Peyer's patch (tissue), 4 donors: Measurements from ENCODE around the gene SLC30A5. TPM values are rescaled to one million over a fixed set of nuclear protein-coding genes. Genes with fewer than 3 reads are reported as not detected.

ENCODE experiments used
- DNase-seq, 3 donors: peaks; one replicate each; pipeline ENCODE4 v3.0.0-alpha.2; 2017 to 2019
- H3K27ac ChIP-seq, 4 donors: fragments of 200-600 bp; sonication (generic); one replicate each; pipeline ENCODE4 v1.5.1; 2016 to 2019
- H3K27me3 ChIP-seq, 2 donors: fragments of 200-600 bp; sonication (generic); one replicate each; pipeline ENCODE4 v1.5.1; 2019
- H3K36me3 ChIP-seq, 3 donors: fragments of 200-600 bp; sonication (generic); one replicate each; pipeline ENCODE4 v1.5.1; 2016 to 2019
- H3K4me1 ChIP-seq, 4 donors: fragments of 200-600 bp; sonication (generic); one replicate each; pipeline ENCODE4 v1.5.1; 2016 to 2019
- H3K4me3 ChIP-seq, 4 donors: fragments of 200-600 bp; sonication (generic); 1 replicate in 3 of 4; 2 replicates in 1 of 4; pipeline ENCODE4 v1.5.1; 2016 to 2019; ENCODE audit warnings: mild to moderate bottlenecking in 1 of 4
- H3K9me3 ChIP-seq, 4 donors: fragments of 200-600 bp; sonication (generic); one replicate each; pipeline ENCODE4 v1.5.1; 2016 to 2019; ENCODE audit warnings: mild to moderate bottlenecking in 1 of 4
- POLR2A ChIP-seq, 2 donors: fragments of 450-650 bp; IDR thresholded peaks; one replicate each; pipeline ENCODE4 v1.5.1; 2017; ENCODE audit warnings: antibody characterized with exemption in 2 of 2, mild to moderate bottlenecking in 2 of 2, moderate library complexity in 2 of 2
- total RNA-seq, 4 donors: library from RNA; depleted of rRNA; stranded (reverse); fragments of >200 nt; gene quantifications; one replicate each; pipeline ENCODE4 v1.1.0, GENCODE V29; 2016
- TF ChIP-seq, protein P1 (sequence below), 6 experiments: fragments of 450-650 bp in 4 of 6; fragments of 200-600 bp in 2 of 6; sonication (generic) in 1 of 6; IDR thresholded peaks; one replicate each; pipeline ENCODE4 v1.5.1; 2017 to 2019; ENCODE audit warnings: antibody characterized with exemption in 6 of 6, mild to moderate bottlenecking in 3 of 6, moderate library complexity in 1 of 6

SLC30A5 gene
- total RNA-seq, 4 donors from 2014 or later, result 14.0 to 50.4 (median 33.8) TPM

DNA sequence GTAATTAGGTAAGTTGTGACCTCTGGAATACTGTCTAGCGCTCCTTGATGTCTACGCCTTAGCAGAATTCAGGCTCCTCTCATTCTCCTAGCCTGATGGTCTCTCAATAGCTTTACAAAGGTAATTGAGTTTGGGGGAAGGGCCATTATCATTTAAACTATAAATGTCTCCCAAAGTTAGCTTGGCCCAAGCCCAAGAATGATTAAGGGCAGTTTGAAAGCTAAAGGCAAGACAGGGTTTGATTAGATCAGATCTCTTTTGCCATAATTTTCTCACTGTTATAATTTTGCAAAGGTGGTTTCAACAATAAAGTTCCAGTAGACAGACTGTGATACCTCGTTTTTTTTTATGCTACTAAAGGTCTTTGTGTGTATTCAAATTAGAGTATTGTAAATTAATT is 3.7 kb upstream of the SLC30A5 start:
- no peak for TF ChIP-seq POLR2A (IDR thresholded peaks at IDR 0.05)
- TF ChIP-seq, protein P1, sequence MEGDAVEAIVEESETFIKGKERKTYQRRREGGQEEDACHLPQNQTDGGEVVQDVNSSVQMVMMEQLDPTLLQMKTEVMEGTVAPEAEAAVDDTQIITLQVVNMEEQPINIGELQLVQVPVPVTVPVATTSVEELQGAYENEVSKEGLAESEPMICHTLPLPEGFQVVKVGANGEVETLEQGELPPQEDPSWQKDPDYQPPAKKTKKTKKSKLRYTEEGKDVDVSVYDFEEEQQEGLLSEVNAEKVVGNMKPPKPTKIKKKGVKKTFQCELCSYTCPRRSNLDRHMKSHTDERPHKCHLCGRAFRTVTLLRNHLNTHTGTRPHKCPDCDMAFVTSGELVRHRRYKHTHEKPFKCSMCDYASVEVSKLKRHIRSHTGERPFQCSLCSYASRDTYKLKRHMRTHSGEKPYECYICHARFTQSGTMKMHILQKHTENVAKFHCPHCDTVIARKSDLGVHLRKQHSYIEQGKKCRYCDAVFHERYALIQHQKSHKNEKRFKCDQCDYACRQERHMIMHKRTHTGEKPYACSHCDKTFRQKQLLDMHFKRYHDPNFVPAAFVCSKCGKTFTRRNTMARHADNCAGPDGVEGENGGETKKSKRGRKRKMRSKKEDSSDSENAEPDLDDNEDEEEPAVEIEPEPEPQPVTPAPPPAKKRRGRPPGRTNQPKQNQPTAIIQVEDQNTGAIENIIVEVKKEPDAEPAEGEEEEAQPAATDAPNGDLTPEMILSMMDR (IDR thresholded peaks at IDR 0.05), result no peak
- no peak for DNase-seq
- Histone ChIP-seq H3K4me1 (peaks cover 0 to 6% (median 3%) of the 10 kb centered on the region in 4 donors), H3K9me3 (no peaks in the 10 kb centered on the region), H3K27me3 (no peaks in the 10 kb centered on the region), H3K27ac (no peak overlapping the region), H3K36me3 (no peaks in the 10 kb centered on the region), H3K4me3 (no peak overlapping the region)

DNA sequence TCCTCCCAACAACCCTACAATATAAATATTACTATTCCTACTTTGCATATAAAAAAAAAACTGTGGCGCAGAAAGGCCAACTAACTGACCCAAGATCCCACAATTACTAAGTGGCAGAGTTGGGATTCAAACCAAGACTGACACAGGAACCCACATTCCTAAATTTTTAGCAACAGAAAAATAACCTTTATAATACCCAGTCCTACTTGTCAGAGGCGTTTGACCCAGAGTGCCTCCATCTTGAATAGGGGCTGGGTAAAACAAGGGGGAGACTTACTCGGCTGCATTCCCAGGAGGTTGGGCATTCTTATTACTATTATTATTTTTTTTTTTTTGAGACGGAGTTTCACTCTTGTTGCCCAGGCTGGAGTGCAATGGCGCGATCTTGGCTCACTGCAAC is 2.0 kb upstream of the SLC30A5 start:
- Histone ChIP-seq H3K27ac (no peak overlapping the region), H3K36me3 (no peaks in the 10 kb centered on the region), H3K9me3 (no peaks in the 10 kb centered on the region), H3K4me1 (peaks cover 0 to 19% (median 3%) of the 10 kb centered on the region in 4 donors), H3K27me3 (no peaks in the 10 kb centered on the region), H3K4me3 (no peak overlapping the region)
- DNase-seq, result no peak
- TF ChIP-seq, protein P1 (IDR thresholded peaks at IDR 0.05), result no peak
- TF ChIP-seq POLR2A (IDR thresholded peaks at IDR 0.05), result no peak

DNA sequence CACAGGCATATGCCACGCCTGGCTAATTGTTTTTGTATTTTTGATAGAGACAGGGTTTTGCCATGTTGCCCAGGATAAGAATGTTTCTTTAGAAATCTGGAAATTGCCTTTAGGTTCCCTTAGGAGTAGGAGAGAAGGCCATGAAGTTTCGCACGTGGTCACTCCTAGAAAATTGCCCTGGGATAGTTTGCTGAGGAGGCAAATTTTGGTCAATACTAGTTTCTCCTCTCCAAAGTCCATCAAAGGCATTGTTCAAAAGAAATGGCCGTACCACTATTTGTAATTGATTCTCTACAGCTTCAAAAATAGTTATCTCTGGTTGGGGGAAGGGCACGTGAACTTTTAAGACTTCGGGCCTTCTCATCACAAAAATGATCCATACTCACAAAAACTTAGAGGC is 845 bp upstream of the SLC30A5 start:
- no peak overlapping the region for H3K4me3 ChIP-seq

DNA sequence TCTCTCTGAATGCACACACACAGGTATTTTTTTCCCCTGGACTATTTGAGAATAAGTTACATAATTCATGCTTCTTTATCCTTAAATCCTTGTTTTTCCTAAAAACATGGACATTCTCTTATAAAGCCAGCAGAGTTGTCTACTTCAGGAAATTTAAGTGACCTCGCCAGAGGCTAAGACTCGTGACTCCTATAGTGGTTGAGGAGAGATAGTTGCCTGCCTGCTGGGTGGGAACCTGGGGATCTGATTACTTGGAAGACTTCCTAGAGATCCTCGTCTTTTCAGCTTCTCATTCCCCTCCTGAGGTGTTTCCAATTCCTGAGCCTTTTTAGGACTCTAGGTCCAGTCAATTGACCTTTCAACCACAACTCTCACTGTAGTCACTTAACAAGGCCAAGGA is 5.5 kb downstream of the SLC30A5 start:
- no peak overlapping the region for H3K4me3 ChIP-seq
- no peaks in the 10 kb centered on the region for H3K27me3 ChIP-seq
- DNase-seq, result no peak
- H3K9me3 ChIP-seq, result no peaks in the 10 kb centered on the region
- H3K36me3 ChIP-seq, result peaks cover 0 to 34% (median 3%) of the 10 kb centered on the region in 3 donors
- TF ChIP-seq POLR2A (IDR thresholded peaks at IDR 0.05), result no peak
- TF ChIP-seq, protein P1 (IDR thresholded peaks at IDR 0.05), result no peak
- H3K27ac ChIP-seq, result no peak overlapping the region
- peaks cover 0 to 19% (median 3%) of the 10 kb centered on the region in 4 donors for H3K4me1 ChIP-seq

More for the DNA sequence above, 845 bp upstream of the SLC30A5 start:
- no peak for DNase-seq
- peaks cover 0 to 3% (median 0%) of the 10 kb centered on the region in 3 donors for H3K36me3 ChIP-seq
- no peaks in the 10 kb centered on the region for H3K9me3 ChIP-seq
- TF ChIP-seq POLR2A (IDR thresholded peaks at IDR 0.05), result no peak
- TF ChIP-seq, protein P1 (IDR thresholded peaks at IDR 0.05), result no peak
- peaks cover 0 to 19% (median 3%) of the 10 kb centered on the region in 4 donors for H3K4me1 ChIP-seq
- H3K27me3 ChIP-seq, result no peaks in the 10 kb centered on the region
- H3K27ac ChIP-seq, result no peak overlapping the region

DNA sequence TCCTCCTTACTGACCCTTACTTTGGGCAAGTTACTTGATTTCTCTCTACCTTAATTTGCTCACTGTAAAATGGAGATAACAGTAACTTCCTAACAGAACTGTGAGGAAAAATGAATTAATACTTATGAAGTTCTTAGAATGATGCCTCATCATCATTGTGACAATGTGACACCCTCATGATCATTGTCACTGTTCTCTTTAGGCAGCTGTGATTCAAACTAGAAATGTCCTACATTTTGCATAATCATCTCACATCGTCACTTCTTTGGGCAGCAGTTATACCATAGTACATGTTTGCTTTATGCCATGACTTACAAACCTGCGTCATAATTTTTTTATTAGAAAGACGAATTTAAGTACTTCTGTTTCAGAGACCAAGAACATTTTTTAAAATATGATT is 9.7 kb downstream of the SLC30A5 start:
- no peaks in the 10 kb centered on the region for H3K9me3 ChIP-seq
- TF ChIP-seq POLR2A (IDR thresholded peaks at IDR 0.05), result no peak
- TF ChIP-seq, protein P1 (IDR thresholded peaks at IDR 0.05), result no peak
- H3K27ac ChIP-seq, result no peak overlapping the region
- peaks cover 0 to 69% (median 3%) of the 10 kb centered on the region in 3 donors for H3K36me3 ChIP-seq
- no peaks in the 10 kb centered on the region for H3K4me1 ChIP-seq
- H3K4me3 ChIP-seq, result no peak overlapping the region
- H3K27me3 ChIP-seq, result no peaks in the 10 kb centered on the region
- no peak for DNase-seq
